Neutrophil (primary cell): ENCODE measurements around the gene NDC80.

Experiments used
- H3K27ac ChIP-seq: fragments of 200-600 bp; sonication (generic); 2 replicates; pipeline ENCODE4 v1.5.1; 2016; ENCODE audit warnings: mild to moderate bottlenecking, moderate library complexity
- H3K27me3 ChIP-seq: fragments of 200-600 bp; sonication (generic); 2 replicates; pipeline ENCODE4 v1.6.0; 2016; ENCODE audit warnings: mild to moderate bottlenecking
- H3K36me3 ChIP-seq: fragments of 200-600 bp; sonication (generic); 2 replicates; pipeline ENCODE4 v1.5.1; 2017
- H3K4me1 ChIP-seq, 2 experiments: fragments of 200-600 bp in 1 of 2; sonication (generic) in 1 of 2; 1 replicate in 1 of 2; 2 replicates in 1 of 2; pipeline versions ENCODE4 v1.5.1 to v1.6.1; 2013 to 2016; ENCODE audit warnings: low read depth in 1 of 2, low read length in 1 of 2, mild to moderate bottlenecking in 1 of 2, moderate library complexity in 1 of 2; ENCODE audit not compliant: control insufficient read depth in 1 of 2, insufficient read depth in 1 of 2
- H3K4me3 ChIP-seq, 2 experiments: fragments of 200-600 bp in 1 of 2; sonication (generic) in 1 of 2; 1 replicate in 1 of 2; 2 replicates in 1 of 2; pipeline ENCODE4 v1.5.1; 2013 to 2016; ENCODE audit warnings: low read depth in 1 of 2, low read length in 1 of 2, mild to moderate bottlenecking in 1 of 2, moderate library complexity in 1 of 2
- H3K9me3 ChIP-seq: fragments of 200-600 bp; sonication (generic); 2 replicates; pipeline ENCODE4 v1.5.1; 2016
- CTCF ChIP-seq: fragments of 200-600 bp; sonication (generic); IDR thresholded peaks from 2 replicates; pipeline ENCODE4 v1.5.1; 2016; ENCODE audit warnings: antibody characterized with exemption

The NDC80 gene

GRCh38 chr18:2588666-2589344, 17.4 kb downstream of the NDC80 start:
- Histone ChIP-seq H3K27ac (no peak overlapping the region), H3K36me3 (peaks cover 7% of the 10 kb centered on the region), H3K27me3 (no peaks in the 10 kb centered on the region), H3K4me3 (no peak overlapping the region), H3K9me3 (no peaks in the 10 kb centered on the region), H3K4me1 (no peaks in the 10 kb centered on the region)
- no peak for TF ChIP-seq CTCF

GRCh38 chr18:2589345-2590068, 18.1 kb downstream of the NDC80 start:
- H3K4me3 ChIP-seq: no peak overlapping the region
- no peaks in the 10 kb centered on the region for H3K27me3 ChIP-seq
- H3K4me1 ChIP-seq: no peaks in the 10 kb centered on the region
- no peaks in the 10 kb centered on the region for H3K9me3 ChIP-seq
- peaks cover 7% of the 10 kb centered on the region for H3K36me3 ChIP-seq
- peak overlapping the region; percentile 31 for H3K27ac ChIP-seq
- TF ChIP-seq CTCF: no peak

- H3K27me3 ChIP-seq: no peaks in the 10 kb centered on the region
- H3K9me3 ChIP-seq: no peaks in the 10 kb centered on the region
- peaks cover 5% of the 10 kb centered on the region for H3K36me3 ChIP-seq
- peak overlapping the region; percentile 31 for H3K27ac ChIP-seq
- no peaks in the 10 kb centered on the region for H3K4me1 ChIP-seq
- TF ChIP-seq CTCF: no peak
- H3K4me3 ChIP-seq: no peak overlapping the region
Measured at GRCh38 chr18:2590303-2590702, 18.9 kb downstream of the NDC80 start.

DNA sequence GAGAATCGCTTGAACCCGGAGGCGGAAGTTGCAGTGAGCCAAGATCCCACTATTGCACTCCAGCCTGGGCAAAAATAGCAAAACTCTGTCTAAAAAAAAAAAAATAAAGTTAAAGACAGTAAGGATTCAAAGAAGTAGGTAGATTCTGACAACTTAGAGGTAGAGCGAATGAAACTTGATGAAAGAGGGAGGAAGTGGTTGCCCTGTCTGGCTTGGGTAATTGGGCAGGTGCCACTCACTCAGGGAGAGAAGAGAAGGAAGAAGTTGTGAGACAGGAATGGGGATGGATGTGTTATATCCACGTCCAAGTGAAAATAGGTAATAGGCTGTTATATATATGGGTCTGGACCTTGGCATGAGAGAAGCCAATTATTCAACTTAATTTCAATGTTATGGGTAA, 26.3 kb downstream of the NDC80 start:
- H3K4me1 ChIP-seq: peaks cover 10 to 13% of the 10 kb centered on the region in 2 experiments
- H3K36me3 ChIP-seq: no peaks in the 10 kb centered on the region
- H3K4me3 ChIP-seq: no peak overlapping the region
- no peaks in the 10 kb centered on the region for H3K27me3 ChIP-seq
- no peak for TF ChIP-seq CTCF
- peak overlapping the region; percentile 60 for H3K27ac ChIP-seq
- H3K9me3 ChIP-seq: no peaks in the 10 kb centered on the region

DNA sequence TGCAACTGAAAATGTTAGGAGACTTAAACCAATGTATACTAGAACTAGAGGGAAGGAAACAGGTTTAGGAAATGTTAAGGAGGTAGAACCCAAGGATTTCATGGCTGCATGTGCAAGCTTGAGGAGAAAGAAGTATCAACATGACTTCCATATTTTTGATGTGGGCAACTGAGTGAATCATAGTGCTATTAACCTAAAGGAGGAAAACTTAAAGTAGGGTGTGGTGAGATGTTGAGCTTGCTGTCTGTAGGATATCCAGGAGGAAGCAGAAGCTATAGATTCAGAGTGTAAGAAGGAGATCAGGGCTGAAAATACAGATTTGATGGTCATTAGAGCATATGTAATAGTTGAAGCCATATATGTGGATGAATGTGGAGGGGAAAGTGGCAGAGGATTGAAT, 31.5 kb downstream of the NDC80 start:
- Histone ChIP-seq H3K9me3 (no peaks in the 10 kb centered on the region), H3K27me3 (no peaks in the 10 kb centered on the region), H3K4me3 (no peak overlapping the region), H3K27ac (peak overlapping the region; percentile 45), H3K36me3 (no peaks in the 10 kb centered on the region), H3K4me1 (peaks cover 23 to 25% of the 10 kb centered on the region in 2 experiments)
- no peak for TF ChIP-seq CTCF
